Measurements from ENCODE around the gene FARP1.

- TF ChIP-seq CTCF (IDR thresholded peaks at IDR 0.05) (no peak), POLR2A (IDR thresholded peaks at IDR 0.05) (no peak)
Measured at GRCh38 chr13:98096059-98096458, 46.8 kb upstream of the FARP1 start.

Data from gastroesophageal sphincter (tissue), 3 donors.